HepG2 (cell line): ENCODE results near the gene SRF. TPM values are rescaled to one million over a fixed set of nuclear protein-coding genes. Genes with fewer than 3 reads are reported as not detected.
A peak's percentile ranks its signal among the peaks of the same experiment; 100 is the strongest.

Source experiments
- FOXA1 ChIP-seq, 2 experiments: fragments of 450-650 bp in 1 of 2; sonication (generic) in 1 of 2; formaldehyde crosslinking in 1 of 2; IDR thresholded peaks; 2 replicates each; pipeline versions ENCODE4 v1.4.0 to v1.6.1; 2016 to 2020; ENCODE audit warnings: missing genetic modification reagents in 1 of 2
- GABPB1 ChIP-seq: IDR thresholded peaks from 2 replicates; pipeline ENCODE4 v1.6.1; 2016; ENCODE audit warnings: mild to moderate bottlenecking, missing genetic modification reagents, moderate library complexity, missing compliant biosample characterization
- GTF3A ChIP-seq: sonication (generic); formaldehyde crosslinking; conservative IDR thresholded peaks from 2 replicates; pipeline ENCODE4 v1.4.0; 2020; ENCODE audit warnings: mild to moderate bottlenecking, missing genetic modification reagents
- GZF1 ChIP-seq: sonication (generic); formaldehyde crosslinking; IDR thresholded peaks from 2 replicates; pipeline ENCODE4 v1.5.1; 2020; ENCODE audit warnings: mild to moderate bottlenecking, missing genetic modification reagents
- MNT ChIP-seq: fragments of 450-650 bp; IDR thresholded peaks from 2 replicates; pipeline ENCODE4 v1.6.1; 2016
- NCOA2 ChIP-seq: sonication (generic); formaldehyde crosslinking; IDR thresholded peaks from 2 replicates; pipeline ENCODE4 v1.8.0; 2022; ENCODE audit warnings: inconsistent platforms
- PHF5A ChIP-seq: IDR thresholded peaks from one replicate; pipeline ENCODE4 v1.6.1; 2018; ENCODE audit warnings: low read depth, missing genetic modification reagents; ENCODE audit not compliant: unreplicated experiment
- RFXAP ChIP-seq: sonication (generic); formaldehyde crosslinking; IDR thresholded peaks from 2 replicates; pipeline ENCODE4 v1.4.0; 2020; ENCODE audit warnings: missing genetic modification reagents, borderline replicate concordance
- RXRB ChIP-seq: IDR thresholded peaks from 2 replicates; pipeline ENCODE4 v1.6.1; 2016; ENCODE audit warnings: borderline replicate concordance, missing genetic modification reagents, missing compliant biosample characterization
- SRY ChIP-seq: sonication (generic); formaldehyde crosslinking; IDR thresholded peaks from 2 replicates; pipeline ENCODE4 v1.8.0; 2022; ENCODE audit warnings: mild to moderate bottlenecking, missing genetic modification reagents
- TFDP1 ChIP-seq: IDR thresholded peaks from 2 replicates; pipeline ENCODE4 v1.6.1; 2016; ENCODE audit warnings: missing compliant biosample characterization, missing genetic modification reagents, borderline replicate concordance
- THAP8 ChIP-seq: sonication (generic); formaldehyde crosslinking; IDR thresholded peaks from 2 replicates; pipeline ENCODE4 v1.5.1; 2020; ENCODE audit warnings: missing genetic modification reagents, mild to moderate bottlenecking, borderline replicate concordance
- ZNF318 ChIP-seq: sonication (generic); formaldehyde crosslinking; IDR thresholded peaks from 2 replicates; pipeline ENCODE4 v1.4.0; 2020; ENCODE audit warnings: mild to moderate bottlenecking, missing genetic modification reagents
- ZNF710 ChIP-seq: sonication (generic); formaldehyde crosslinking; IDR thresholded peaks from 2 replicates; pipeline ENCODE4 v1.5.0; 2020; ENCODE audit warnings: mild to moderate bottlenecking, missing genetic modification reagents, borderline replicate concordance
- polyA plus RNA-seq, 8 experiments: library from polyadenylated mRNA; depleted of rRNA in 3 of 8; stranded (reverse) in 7 of 8; unstranded in 1 of 8; fragments of >200 nt; fragmentation: Illumina TruSeq in 4 of 8; extraction: Trizol in 4 of 8; gene quantifications; 2 replicates each; pipeline versions ENCODE4 v1.2.1 to v1.2.3, GENCODE V29; 2011 to 2016; ENCODE audit warnings: low read depth in 4 of 8, missing spikeins in 1 of 8, mixed read lengths in 1 of 8; ENCODE audit not compliant: insufficient read depth in 1 of 8
- total RNA-seq, 5 experiments: library from RNA; depleted of rRNA; stranded (reverse); fragments of >200 nt; fragmentation: Illumina TruSeq; extraction: Trizol; gene quantifications; 2 replicates each; pipeline ENCODE4 v1.2.3, GENCODE V29; 2016; ENCODE audit warnings: low read depth in 1 of 5

SRF gene
- total and polyA plus RNA-seq, 2 of the 13 experiments (the other 11 are each of a cell fraction or from before 2014, with no cell fraction given): 25.5 to 44.1 TPM

- TF ChIP-seq TFDP1 (CRISPR knock-in tag): peak; percentile 87
- no peak for TF ChIP-seq FOXA1 (IDR thresholded peaks at IDR 0.05)
- peak; percentile 77; the same call in 1 of the 2 replicates for TF ChIP-seq FOXA1 (CRISPR knock-in tag; IDR thresholded peaks at IDR 0.05)
- TF ChIP-seq RXRB: peak; percentile 15; the same call in 1 of the 2 replicates
- TF ChIP-seq MNT: peak; percentile 77
- no peak for TF ChIP-seq THAP8
- TF ChIP-seq ZNF318 (CRISPR knock-in tag): no peak
- TF ChIP-seq GABPB1 (CRISPR knock-in tag): peak; percentile 76
- TF ChIP-seq SRY (CRISPR knock-in tag): peak; percentile 89; the same call in 1 of the 2 replicates
- TF ChIP-seq RFXAP (CRISPR knock-in tag): peak; percentile 71; the same call in 1 of the 2 replicates
- no peak for TF ChIP-seq PHF5A (CRISPR knock-in tag)
- TF ChIP-seq ZNF710 (CRISPR knock-in tag): no peak
- 0 out of 2 replicates have a peak, but pooled peaks have one; percentile 54 for TF ChIP-seq GZF1
- peak; percentile 54; the same call in 1 of the 2 replicates for TF ChIP-seq NCOA2 (CRISPR knock-in tag)
- no peak for TF ChIP-seq GTF3A
Measured at GRCh38 chr6:43174263-43175112, 3.4 kb downstream of the SRF start (continued).
